ENCODE measurements around the gene CDH22.

CDH22 gene

GRCh38 chr20:46246559-46246958 lies 61.7 kb downstream of the CDH22 start:
- TF ChIP-seq CTCF (conservative IDR thresholded peaks at IDR 0.05) = no peak
- no peak overlapping the region for H3K27ac ChIP-seq

- no peak for TF ChIP-seq CTCF (conservative IDR thresholded peaks at IDR 0.05)
- H3K27ac ChIP-seq = no peak overlapping the region
Measured at GRCh38 chr20:46243707-46244628, 64.3 kb downstream of the CDH22 start.

- no peak overlapping the region for H3K27ac ChIP-seq
- no peak for TF ChIP-seq CTCF (conservative IDR thresholded peaks at IDR 0.05)
Measured at GRCh38 chr20:46242390-46242789, 65.9 kb downstream of the CDH22 start.

- no peak for TF ChIP-seq CTCF (conservative IDR thresholded peaks at IDR 0.05)
- H3K27ac ChIP-seq = no peak overlapping the region
Measured at GRCh38 chr20:46240881-46241280, 67.4 kb downstream of the CDH22 start.

- H3K27ac ChIP-seq = no peak overlapping the region
- TF ChIP-seq CTCF (conservative IDR thresholded peaks at IDR 0.05) = no peak
Measured at GRCh38 chr20:46240065-46240464, 68.2 kb downstream of the CDH22 start.

- H3K27ac ChIP-seq = no peak overlapping the region
- no peak for TF ChIP-seq CTCF (conservative IDR thresholded peaks at IDR 0.05)
Measured at GRCh38 chr20:46237736-46238135, 70.6 kb downstream of the CDH22 start.

GRCh38 chr20:46237227-46237626 lies 71.1 kb downstream of the CDH22 start:
- no peak for TF ChIP-seq CTCF (conservative IDR thresholded peaks at IDR 0.05)
- no peak overlapping the region for H3K27ac ChIP-seq

All from VCaP (cell line).